ENCODE results near the gene USP11. TPM values are rescaled to one million over a fixed set of nuclear protein-coding genes. Genes with fewer than 3 reads are reported as not detected.
A peak's percentile ranks its signal among the peaks of the same experiment; 100 is the strongest.

The USP11 gene
- total and polyA plus RNA-seq, 2 donors (not counting 1 experiment from before 2014, with no cell fraction given) = 63.4 to 136 TPM

- Mint-ChIP-seq H3K4me3 (no peak overlapping the region), H3K27ac (peak overlapping the region; percentile 24), H3K27me3 (no peaks in the 10 kb centered on the region), H3K4me1 (no peaks in the 10 kb centered on the region), H3K9me3 (ENCODE audit: insufficient read depth) (no peaks in the 10 kb centered on the region)
- CTCF ChIA-PET = no interaction called here
- Histone ChIP-seq H3K27me3 (replicated peaks in 1 of 4; ENCODE audit: control extremely low read depth in 1 of 4, control insufficient read depth in 3 of 4, insufficient read depth in 4 of 4, low read length in 3 of 4) (no peaks in the 10 kb centered on the region), H2AFZ (ENCODE audit: insufficient read depth, low read depth, low read length, poor library complexity, severe bottlenecking) (no peak overlapping the region), H3K4me1 (ENCODE audit: control insufficient read depth in 2 of 2, insufficient read depth in 2 of 2, low read length in 2 of 2) (no peaks in the 10 kb centered on the region), H4K20me1 (ENCODE audit: control insufficient read depth, insufficient read depth, low read length, poor library complexity, severe bottlenecking) (no peaks in the 10 kb centered on the region), H3K4me2 (replicated peaks; ENCODE audit: low read depth, low read length, poor library complexity, severe bottlenecking) (no peak overlapping the region), H3K79me2 (ENCODE audit: control insufficient read depth, insufficient read depth, low read length) (no peaks in the 10 kb centered on the region), H3K36me3 (replicated peaks in 1 of 2; ENCODE audit: control extremely low read depth in 1 of 2, control insufficient read depth in 1 of 2, extremely low read depth in 1 of 2, insufficient read depth in 2 of 2, low read length in 1 of 2) (peaks cover 0 to 17% of the 10 kb centered on the region in 2 experiments), H3K9me3 (ENCODE audit: control extremely low read depth in 1 of 3, control insufficient read depth in 2 of 3, insufficient read depth in 1 of 3, low read length in 2 of 3) (no peaks in the 10 kb centered on the region), H3K27ac (ENCODE audit: low read length in 2 of 2) (no peak overlapping the region), H3K9ac (ENCODE audit: low read length) (no peak overlapping the region), H3K4me3 (ENCODE audit: control extremely low read depth in 1 of 5, extremely low read depth in 1 of 5, insufficient read depth in 1 of 5, low read depth in 2 of 5, low read length in 4 of 5) (no peak overlapping the region)
- DNase-seq (no peak), ATAC-seq (ENCODE audit: low read depth) (no peak)
- TF ChIP-seq EZH2 (IDR thresholded peaks at IDR 0.05; ENCODE audit: borderline replicate concordance, insufficient read depth, low read depth, low read length, poor library complexity, severe bottlenecking) = no peak
- no peak for TF ChIP-seq CTCF (IDR thresholded peaks at IDR 0.05)
- intact Hi-C loops (cut with micrococcal nuclease) = no loop called here
- WGBS (ENCODE audit: insufficient coverage) = 92% methylated on average over 7 of the region's 13 CpGs
- POLR2A ChIA-PET = no interaction called here
These were observed 15.2 kb downstream of the USP11 start for GRCh38 chrX:47247999-47248320.

- H3K4me1 ChIP-seq (ENCODE audit: control insufficient read depth in 2 of 2, insufficient read depth in 2 of 2, low read length in 2 of 2) = no peaks in the 10 kb centered on the region
- H4K20me1 ChIP-seq (ENCODE audit: control insufficient read depth, insufficient read depth, low read length, poor library complexity, severe bottlenecking) = no peaks in the 10 kb centered on the region
- ATAC-seq (ENCODE audit: low read depth) = no peak
- no peaks in the 10 kb centered on the region for H3K79me2 ChIP-seq (ENCODE audit: control insufficient read depth, insufficient read depth, low read length)
- H3K4me3 ChIP-seq (ENCODE audit: control extremely low read depth in 1 of 5, extremely low read depth in 1 of 5, insufficient read depth in 1 of 5, low read depth in 2 of 5, low read length in 4 of 5) = no peak overlapping the region
- Mint-ChIP-seq H3K9me3 (ENCODE audit: insufficient read depth) (no peaks in the 10 kb centered on the region), H3K27ac (no peak overlapping the region), H3K4me1 (no peaks in the 10 kb centered on the region), H3K27me3 (no peaks in the 10 kb centered on the region), H3K4me3 (no peak overlapping the region)
- ChIA-PET CTCF (interaction anchor here (0.6 kb wide), 1 partner anchor 297 kb away, joined by 3 read pairs; no protein-coding TSS in a partner anchor), POLR2A (no interaction called here)
- H3K36me3 ChIP-seq (replicated peaks in 1 of 2; ENCODE audit: control extremely low read depth in 1 of 2, control insufficient read depth in 1 of 2, extremely low read depth in 1 of 2, insufficient read depth in 2 of 2, low read length in 1 of 2) = peaks cover 0 to 17% of the 10 kb centered on the region in 2 experiments
- no peaks in the 10 kb centered on the region for H3K27me3 ChIP-seq (replicated peaks in 1 of 4; ENCODE audit: control extremely low read depth in 1 of 4, control insufficient read depth in 3 of 4, insufficient read depth in 4 of 4, low read length in 3 of 4)
- no peak overlapping the region for H3K9ac ChIP-seq (ENCODE audit: low read length)
- intact Hi-C loops (cut with micrococcal nuclease) = no loop called here
- H3K27ac ChIP-seq (ENCODE audit: low read length in 2 of 2) = no peak overlapping the region
- DNase-seq = peak; percentile 3
- peaks cover 0 to under 1% (median 0%) of the 10 kb centered on the region in 3 donors for H3K9me3 ChIP-seq (ENCODE audit: control extremely low read depth in 1 of 3, control insufficient read depth in 2 of 3, insufficient read depth in 1 of 3, low read length in 2 of 3)
- no peak overlapping the region for H2AFZ ChIP-seq (ENCODE audit: insufficient read depth, low read depth, low read length, poor library complexity, severe bottlenecking)
- TF ChIP-seq CTCF (IDR thresholded peaks at IDR 0.05) = no peak
- TF ChIP-seq EZH2 (IDR thresholded peaks at IDR 0.05; ENCODE audit: borderline replicate concordance, insufficient read depth, low read depth, low read length, poor library complexity, severe bottlenecking) = no peak
- no peak overlapping the region for H3K4me2 ChIP-seq (replicated peaks; ENCODE audit: low read depth, low read length, poor library complexity, severe bottlenecking)
- no CpG with 5 or more reads among the region's 6 CpGs for WGBS (ENCODE audit: insufficient coverage)
These were observed 15.8 kb downstream of the USP11 start for GRCh38 chrX:47248576-47248975.

Data from B cell (primary cell).